K562 (cell line): ENCODE data around the gene SLAMF6. TPM values are rescaled to one million over a fixed set of nuclear protein-coding genes. Genes with fewer than 3 reads are reported as not detected.

Experiments used
- HMGN3 ChIP-seq: IDR thresholded peaks from 2 replicates; pipeline ENCODE4 v1.6.1; 2011; ENCODE audit warnings: borderline replicate concordance, low read depth, mild to moderate bottlenecking, mixed read lengths, low read length; ENCODE audit not compliant: insufficient read length; ENCODE audit errors: extremely low read depth
- KHSRP ChIP-seq: fragments of 450-650 bp; IDR thresholded peaks from 2 replicates; pipeline ENCODE4 v1.6.1; 2017
- KLF6 ChIP-seq: fragments of 250-450 bp; sonication (Bioruptor Pico); IDR thresholded peaks from 2 replicates; pipeline ENCODE4 v1.4.0; 2020; ENCODE audit warnings: mild to moderate bottlenecking, moderate library complexity, borderline replicate concordance
- LARP7 ChIP-seq: fragments of 450-650 bp; IDR thresholded peaks from 2 replicates; pipeline ENCODE4 v1.6.1; 2016
- NELFE ChIP-seq: IDR thresholded peaks from 2 replicates; pipeline ENCODE4 v1.6.1; 2011; ENCODE audit warnings: mild to moderate bottlenecking; ENCODE audit not compliant: insufficient read depth, insufficient read length
- PTTG1 ChIP-seq: fragments of 450-650 bp; IDR thresholded peaks from 2 replicates; pipeline ENCODE4 v1.6.1; 2016; ENCODE audit warnings: low read depth, mild to moderate bottlenecking, missing genetic modification characterization, missing compliant biosample characterization
- SREBF1 ChIP-seq: fragments of 150-350 bp; IDR thresholded peaks from 2 replicates; pipeline ENCODE4 v1.6.1; 2014; ENCODE audit warnings: antibody characterized with exemption, low read depth, low read length, borderline replicate concordance
- YY1 ChIP-seq, 3 experiments: IDR thresholded peaks; 2 replicates each; pipeline ENCODE4 v1.6.1; 2011; ENCODE audit warnings: low read length in 2 of 3, mild to moderate bottlenecking in 2 of 3, moderate library complexity in 2 of 3, borderline replicate concordance in 1 of 3, control low read depth in 1 of 3, low read depth in 1 of 3; ENCODE audit not compliant: insufficient read depth in 3 of 3, insufficient replicate concordance in 2 of 3, control insufficient read depth in 1 of 3, insufficient read length in 1 of 3; ENCODE audit errors: extremely low read depth in 1 of 3
- ZNF398 ChIP-seq: fragments of 250-450 bp; sonication (Bioruptor Pico); IDR thresholded peaks from 2 replicates; pipeline ENCODE4 v1.8.0; 2021; ENCODE audit warnings: moderate library complexity, mild to moderate bottlenecking, inconsistent platforms
- ZNF75A ChIP-seq: fragments of 450-650 bp; formaldehyde crosslinking; IDR thresholded peaks from 2 replicates; pipeline ENCODE4 v1.4.0; 2020; ENCODE audit warnings: mild to moderate bottlenecking
- polyA plus RNA-seq, 8 experiments: library from polyadenylated mRNA; depleted of rRNA in 4 of 8; stranded (reverse) in 5 of 8; unstranded in 3 of 8; fragments of >200 nt; fragmentation: Nextera tagmentation in 2 of 8; fragmentation: Illumina TruSeq in 1 of 8; extraction: Ambion mirVana in 2 of 8; extraction: Trizol in 1 of 8; gene quantifications; 2 replicates each; pipeline versions ENCODE4 v1.2.1 to v1.2.3, GENCODE V29; 2011 to 2014; ENCODE audit warnings: inconsistent platforms in 1 of 8, missing spikeins in 1 of 8
- total RNA-seq, 7 experiments: library from RNA; depleted of rRNA in 6 of 7; stranded (reverse); fragments of >200 nt in 6 of 7; fragmentation: Illumina TruSeq in 2 of 7; extraction: Trizol in 2 of 7; gene quantifications; 2 replicates each; pipeline versions ENCODE4 v1.2.1 to v1.2.3, GENCODE V29; 2011 to 2021; ENCODE audit warnings: low replicate concordance in 1 of 7

The SLAMF6 gene
- total and polyA plus RNA-seq, 9 of the 15 experiments (the other 6 are each of a cell fraction or from before 2014, with no cell fraction given): 0.56 to 4.8 (median 1.1) TPM

DNA sequence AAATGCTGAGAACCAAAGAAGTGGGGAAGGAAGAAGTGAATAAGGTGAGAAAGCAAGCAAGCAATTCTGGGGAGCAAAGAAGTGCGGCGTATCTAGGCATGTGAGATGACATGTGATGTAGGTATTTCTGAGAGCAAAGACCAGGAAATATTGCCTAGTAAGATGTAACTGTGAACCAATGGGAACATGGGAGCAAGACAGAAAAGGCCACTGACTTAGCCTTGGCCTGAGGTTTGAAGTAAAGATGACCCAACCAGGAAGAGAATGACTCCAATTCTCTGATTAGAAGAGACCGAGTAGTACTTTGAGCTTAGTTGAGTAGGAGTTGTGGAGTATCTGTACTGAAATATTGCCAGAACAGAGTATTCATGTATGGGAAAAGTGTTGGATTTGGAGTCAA lies 31.1 kb downstream of the SLAMF6 start (continued):
- TF ChIP-seq YY1 (IDR thresholded peaks at IDR 0.05; ENCODE audit: borderline replicate concordance in 1 of 3, control insufficient read depth in 1 of 3, extremely low read depth in 1 of 3, insufficient read depth in 3 of 3, insufficient read length in 1 of 3, insufficient replicate concordance in 2 of 3, low read depth in 1 of 3, low read length in 2 of 3) (no peak), KHSRP (no peak), SREBF1 (no peak), PTTG1 (tag) (no peak), ZNF398 (CRISPR knock-in tag) (no peak), ZNF75A (no peak), HMGN3 (no peak), LARP7 (no peak), NELFE (no peak), KLF6 (CRISPR knock-in tag) (no peak)
- TF ChIP-seq, all 486 proteins: peak for 0
